H9 (cell line): ENCODE data around the gene SP140L. TPM values are rescaled to one million over a fixed set of nuclear protein-coding genes. Genes with fewer than 3 reads are reported as not detected.

Source experiments
- DNase-seq: peaks from one replicate; pipeline ENCODE4 v3.0.0-alpha.2; 2017
- H2AFZ ChIP-seq: one replicate; pipeline ENCODE4 v1.6.1; 2013; ENCODE audit warnings: mild to moderate bottlenecking, low read length, control low read depth, moderate library complexity
- H2AK5ac ChIP-seq: 2 replicates; pipeline ENCODE4 v1.6.1; 2013; ENCODE audit warnings: low read length, control low read depth, mixed read lengths; ENCODE audit not compliant: insufficient read length
- H2BK120ac ChIP-seq: one replicate; pipeline ENCODE4 v1.6.1; 2013; ENCODE audit warnings: low read depth, mild to moderate bottlenecking, low read length, control low read depth, inconsistent platforms; ENCODE audit not compliant: poor library complexity, severe bottlenecking
- H2BK12ac ChIP-seq: 2 replicates; pipeline ENCODE4 v1.6.1; 2013; ENCODE audit warnings: low read length, control low read depth, mixed read lengths, low read depth; ENCODE audit not compliant: insufficient read length
- H2BK15ac ChIP-seq: 2 replicates; pipeline ENCODE4 v1.6.1; 2013; ENCODE audit warnings: low read depth, low read length, control low read depth
- H2BK20ac ChIP-seq: one replicate; pipeline ENCODE4 v1.6.1; 2013; ENCODE audit warnings: low read depth, mild to moderate bottlenecking, low read length, control low read depth, inconsistent platforms; ENCODE audit not compliant: poor library complexity, severe bottlenecking
- H2BK5ac ChIP-seq: 2 replicates; pipeline ENCODE4 v1.6.1; 2013; ENCODE audit warnings: low read length, control low read depth, mixed read lengths; ENCODE audit not compliant: insufficient read length
- H3K14ac ChIP-seq: 2 replicates; pipeline ENCODE4 v1.6.1; 2013; ENCODE audit warnings: low read length, control low read depth; ENCODE audit not compliant: insufficient read depth
- H3K18ac ChIP-seq: 2 replicates; pipeline ENCODE4 v1.6.1; 2013; ENCODE audit warnings: low read depth, mild to moderate bottlenecking, mixed read lengths, low read length, control low read depth; ENCODE audit not compliant: insufficient read length
- H3K23ac ChIP-seq: 2 replicates; pipeline ENCODE4 v1.6.1; 2013; ENCODE audit warnings: low read length, control low read depth, mixed read lengths, low read depth; ENCODE audit not compliant: insufficient read length
- H3K23me2 ChIP-seq: 2 replicates; pipeline ENCODE4 v1.6.1; 2013; ENCODE audit warnings: low read depth, mild to moderate bottlenecking, mixed read lengths, low read length, control low read depth; ENCODE audit not compliant: insufficient read length, poor library complexity, severe bottlenecking
- H3K27ac ChIP-seq: 2 replicates; pipeline ENCODE4 v1.5.1; 2013; ENCODE audit warnings: low read length, control low read depth, mixed read lengths, low read depth; ENCODE audit not compliant: insufficient read length
- H3K27me3 ChIP-seq: 2 replicates; pipeline ENCODE4 v1.6.1; 2013; ENCODE audit warnings: low read length, control low read depth, inconsistent platforms; ENCODE audit not compliant: insufficient read depth
- H3K4ac ChIP-seq: 2 replicates; pipeline ENCODE4 v1.6.1; 2013; ENCODE audit warnings: low read depth, mild to moderate bottlenecking, control low read depth, inconsistent platforms, low read length, moderate library complexity
- H3K4me1 ChIP-seq: 2 replicates; pipeline ENCODE4 v1.6.1; 2013; ENCODE audit warnings: low read length, control low read depth, inconsistent platforms; ENCODE audit not compliant: insufficient read depth
- H3K4me2 ChIP-seq: 2 replicates; pipeline ENCODE4 v1.6.1; 2013; ENCODE audit warnings: low read length, control low read depth, mixed read lengths; ENCODE audit not compliant: insufficient read length, insufficient read depth
- H3K56ac ChIP-seq: 2 replicates; pipeline ENCODE4 v1.6.1; 2013; ENCODE audit warnings: low read depth, mild to moderate bottlenecking, mixed read lengths, low read length, control low read depth; ENCODE audit not compliant: insufficient read length
- H3K79me1 ChIP-seq: 2 replicates; pipeline ENCODE4 v1.6.1; 2013; ENCODE audit warnings: low read depth, mild to moderate bottlenecking, moderate library complexity, low read length, control low read depth, inconsistent platforms; ENCODE audit not compliant: insufficient read depth, poor library complexity, severe bottlenecking
- H3K79me2 ChIP-seq: 2 replicates; pipeline ENCODE4 v1.6.1; 2013; ENCODE audit warnings: low read length, control low read depth, inconsistent platforms; ENCODE audit not compliant: insufficient read depth
- H3K9ac ChIP-seq: 2 replicates; pipeline ENCODE4 v1.6.1; 2013; ENCODE audit warnings: low read length, control low read depth, mixed read lengths; ENCODE audit not compliant: insufficient read length; ENCODE audit errors: extremely low read depth
- H3K9me3 ChIP-seq: one replicate; pipeline ENCODE4 v1.6.1; 2013; ENCODE audit warnings: low read depth, low read length, inconsistent platforms; ENCODE audit not compliant: control insufficient read depth
- H3T11ph ChIP-seq: one replicate; pipeline ENCODE4 v1.6.1; 2013; ENCODE audit warnings: mild to moderate bottlenecking, low read length, control low read depth, inconsistent platforms
- H4K20me1 ChIP-seq: one replicate; pipeline ENCODE4 v1.6.1; 2013; ENCODE audit not compliant: control insufficient read depth, insufficient read length, insufficient read depth
- H4K5ac ChIP-seq: 2 replicates; pipeline ENCODE4 v1.6.1; 2013; ENCODE audit warnings: low read depth, mild to moderate bottlenecking, mixed read lengths, low read length, control low read depth; ENCODE audit not compliant: insufficient read length
- H4K8ac ChIP-seq: replicated peaks from 2 replicates; pipeline ENCODE4 v1.6.1; 2013; ENCODE audit warnings: low read length, control low read depth, mixed read lengths, low read depth; ENCODE audit not compliant: insufficient read length
- H4K91ac ChIP-seq: 2 replicates; pipeline ENCODE4 v1.6.1; 2013; ENCODE audit warnings: low read depth, mild to moderate bottlenecking, moderate library complexity, mixed read lengths, low read length, control low read depth; ENCODE audit not compliant: insufficient read length
- H3K27ac Mint-ChIP-seq, 3 experiments: 2 replicates in 2 of 3; 3 replicates in 1 of 3; pipeline ENCODE4 v1.8.0; 2020 to 2021; ENCODE audit warnings: mixed read lengths in 3 of 3, mild to moderate bottlenecking in 1 of 3, moderate library complexity in 1 of 3
- H3K27me3 Mint-ChIP-seq: 2 replicates; pipeline ENCODE4 v1.8.0; 2021; ENCODE audit warnings: low read depth, mild to moderate bottlenecking, moderate library complexity, mixed read lengths
- H3K36me3 Mint-ChIP-seq, 3 experiments: 2 replicates in 2 of 3; 3 replicates in 1 of 3; pipeline ENCODE4 v1.8.0; 2020 to 2021; ENCODE audit warnings: low read depth in 3 of 3, mixed read lengths in 3 of 3; ENCODE audit not compliant: insufficient read depth in 1 of 3
- H3K4me1 Mint-ChIP-seq, 2 experiments: 2 replicates each; pipeline ENCODE4 v1.8.0; 2020; ENCODE audit warnings: mixed read lengths in 2 of 2
- H3K4me3 Mint-ChIP-seq, 2 experiments: 2 replicates in 1 of 2; 3 replicates in 1 of 2; pipeline ENCODE4 v1.8.0; 2020 to 2021; ENCODE audit warnings: mild to moderate bottlenecking in 2 of 2, mixed read lengths in 2 of 2, moderate library complexity in 1 of 2
- H3K9me3 Mint-ChIP-seq, 2 experiments: 2 replicates in 1 of 2; 3 replicates in 1 of 2; pipeline ENCODE4 v1.8.0; 2020; ENCODE audit warnings: mild to moderate bottlenecking in 2 of 2, mixed read lengths in 2 of 2, moderate library complexity in 1 of 2
- WGBS: extraction: QIAGEN DNeasy Blood & Tissue Kit; methylation state at CpG from one replicate; pipeline ENCODE4 v1.1.7; 2013; ENCODE audit warnings: missing lambda C conversion rate, low lambda C conversion rate, mixed read lengths; ENCODE audit not compliant: insufficient read length; ENCODE audit errors: extremely low coverage; 5-methylcytosine and 5-hydroxymethylcytosine counted together
- total RNA-seq: library from RNA; stranded (reverse); gene quantifications from 2 replicates; pipeline ENCODE4 v1.2.1, GENCODE V29; 2021
- TF ChIP-seq, protein P1 (sequence below): fragments of 200-600 bp; sonication (generic); conservative IDR thresholded peaks from 3 replicates; pipeline ENCODE4 v1.8.0; 2021; ENCODE audit warnings: antibody characterized with exemption, mild to moderate bottlenecking

Gene SP140L
- total RNA-seq, 1 experiment from 2014 or later: 1.3 TPM

DNA sequence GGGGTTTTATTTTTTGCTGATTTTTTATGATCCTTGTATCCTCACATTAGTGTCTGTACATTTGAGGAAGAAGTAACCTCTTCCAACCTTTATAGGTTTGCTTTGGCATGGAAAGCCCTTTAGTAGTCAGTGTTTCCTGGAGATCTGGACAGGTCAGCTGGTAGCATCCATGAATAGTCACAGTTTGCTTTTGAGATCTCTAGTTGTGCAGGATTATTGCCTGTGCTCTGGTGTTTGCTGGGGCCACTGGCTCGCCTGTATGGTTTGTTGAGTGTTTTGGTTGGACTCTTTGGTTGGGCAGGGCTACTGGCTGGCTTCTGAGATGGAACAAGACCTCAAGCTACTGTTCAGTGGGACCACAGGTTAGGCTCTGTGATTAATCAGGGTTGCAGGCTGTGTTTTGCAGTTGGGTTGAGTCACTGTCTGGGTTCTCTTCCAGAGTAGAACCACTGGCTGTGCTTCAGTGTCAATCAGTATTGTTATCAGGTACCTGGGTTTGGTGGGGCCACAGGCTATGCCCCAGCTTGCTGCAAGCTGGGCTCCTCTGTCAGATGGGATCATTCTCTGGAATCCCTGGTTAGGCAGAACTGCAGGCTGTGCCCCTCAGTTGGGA lies 20.0 kb downstream of the SP140L start:
- Mint-ChIP-seq H3K36me3 (peaks cover 2 to 16% (median 4%) of the 10 kb centered on the region in 3 experiments; a peak in 5 of 7 replicates), H3K4me1 (peaks cover 8% of the 10 kb centered on the region in 2 experiments), H3K27ac (no peak overlapping the region), H3K27me3 (no peaks in the 10 kb centered on the region), H3K4me3 (no peak overlapping the region), H3K9me3 (peaks cover 10 to 15% of the 10 kb centered on the region in 2 experiments)
- H2BK5ac ChIP-seq: no peak overlapping the region
- H2BK20ac ChIP-seq: no peak overlapping the region
- no peak overlapping the region for H2AFZ ChIP-seq
- no peaks in the 10 kb centered on the region for H3K4me1 ChIP-seq
- H2BK120ac ChIP-seq: no peak overlapping the region
- H3K56ac ChIP-seq: no peak overlapping the region
- H4K8ac ChIP-seq: no peak overlapping the region
- no peaks in the 10 kb centered on the region for H3K27me3 ChIP-seq
- no peak overlapping the region for H3K14ac ChIP-seq
- no peaks in the 10 kb centered on the region for H4K20me1 ChIP-seq
- no peak overlapping the region for H4K91ac ChIP-seq
- no peaks in the 10 kb centered on the region for H3K23me2 ChIP-seq
- H3K79me2 ChIP-seq: no peaks in the 10 kb centered on the region
- TF ChIP-seq, protein P1, sequence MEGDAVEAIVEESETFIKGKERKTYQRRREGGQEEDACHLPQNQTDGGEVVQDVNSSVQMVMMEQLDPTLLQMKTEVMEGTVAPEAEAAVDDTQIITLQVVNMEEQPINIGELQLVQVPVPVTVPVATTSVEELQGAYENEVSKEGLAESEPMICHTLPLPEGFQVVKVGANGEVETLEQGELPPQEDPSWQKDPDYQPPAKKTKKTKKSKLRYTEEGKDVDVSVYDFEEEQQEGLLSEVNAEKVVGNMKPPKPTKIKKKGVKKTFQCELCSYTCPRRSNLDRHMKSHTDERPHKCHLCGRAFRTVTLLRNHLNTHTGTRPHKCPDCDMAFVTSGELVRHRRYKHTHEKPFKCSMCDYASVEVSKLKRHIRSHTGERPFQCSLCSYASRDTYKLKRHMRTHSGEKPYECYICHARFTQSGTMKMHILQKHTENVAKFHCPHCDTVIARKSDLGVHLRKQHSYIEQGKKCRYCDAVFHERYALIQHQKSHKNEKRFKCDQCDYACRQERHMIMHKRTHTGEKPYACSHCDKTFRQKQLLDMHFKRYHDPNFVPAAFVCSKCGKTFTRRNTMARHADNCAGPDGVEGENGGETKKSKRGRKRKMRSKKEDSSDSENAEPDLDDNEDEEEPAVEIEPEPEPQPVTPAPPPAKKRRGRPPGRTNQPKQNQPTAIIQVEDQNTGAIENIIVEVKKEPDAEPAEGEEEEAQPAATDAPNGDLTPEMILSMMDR: no peak
- no CpG with 5 or more reads among the region's 1 CpG for WGBS
- H3K23ac ChIP-seq: no peak overlapping the region
- H4K5ac ChIP-seq: no peak overlapping the region
- DNase-seq: no peak
- H2BK15ac ChIP-seq: no peak overlapping the region
- no peak overlapping the region for H3K27ac ChIP-seq
- H3K18ac ChIP-seq: no peak overlapping the region
- H3T11ph ChIP-seq: no peak overlapping the region
- no peak overlapping the region for H3K4me2 ChIP-seq
- no peaks in the 10 kb centered on the region for H3K9me3 ChIP-seq
- no peak overlapping the region for H3K9ac ChIP-seq
- no peaks in the 10 kb centered on the region for H3K79me1 ChIP-seq
- H2AK5ac ChIP-seq: no peak overlapping the region
- H3K4ac ChIP-seq: no peak overlapping the region
- H2BK12ac ChIP-seq: no peak overlapping the region
